Fibroblast of skin of right biceps (primary cell): ENCODE data around the gene C4A.
"Not testable (repeated sequence)": the region's sequence is repeated elsewhere in the genome, so short reads cannot be mapped to it uniquely, and the experiment has no call there.

Experiments used
- DNase-seq: peaks from one replicate; pipeline ENCODE4 v3.0.0-alpha.2; 2013

Gene C4A

DNA sequence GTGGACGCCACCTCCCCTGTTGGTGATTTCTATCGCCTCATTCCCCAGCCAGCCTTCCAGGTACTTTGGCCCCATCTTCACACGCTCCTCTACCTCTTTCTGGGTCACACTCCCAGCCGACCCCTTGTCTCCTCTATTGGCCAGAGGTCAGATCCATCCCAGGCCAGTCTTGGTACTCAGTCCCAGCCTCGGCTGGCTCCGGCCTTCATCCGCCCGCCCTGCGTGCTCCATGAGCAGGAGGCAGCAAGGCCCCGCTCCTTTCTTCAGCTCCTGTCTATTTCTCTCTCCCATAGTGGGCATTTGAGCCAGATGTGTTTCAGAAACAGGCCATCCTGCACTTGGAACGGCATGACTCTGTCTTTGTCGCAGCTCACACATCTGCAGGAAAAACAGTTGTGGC lies 20.2 kb upstream of the C4A start:
- no peak for DNase-seq

DNA sequence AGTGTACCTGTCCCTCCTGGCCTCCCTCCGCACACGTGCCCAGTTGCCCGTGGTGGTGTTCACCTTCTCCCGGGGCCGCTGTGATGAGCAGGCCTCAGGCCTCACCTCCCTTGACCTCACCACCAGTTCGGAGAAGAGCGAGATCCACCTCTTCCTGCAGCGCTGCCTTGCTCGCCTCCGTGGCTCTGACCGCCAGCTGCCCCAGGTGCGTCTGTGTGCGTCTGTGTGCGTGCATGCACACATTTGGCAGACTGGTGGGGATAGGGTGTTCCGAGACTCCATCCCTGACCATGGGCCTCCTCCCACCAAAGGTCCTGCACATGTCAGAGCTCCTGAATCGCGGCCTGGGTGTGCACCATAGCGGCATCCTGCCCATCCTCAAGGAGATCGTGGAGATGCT lies 17.9 kb upstream of the C4A start:
- DNase-seq, result no peak

DNA sequence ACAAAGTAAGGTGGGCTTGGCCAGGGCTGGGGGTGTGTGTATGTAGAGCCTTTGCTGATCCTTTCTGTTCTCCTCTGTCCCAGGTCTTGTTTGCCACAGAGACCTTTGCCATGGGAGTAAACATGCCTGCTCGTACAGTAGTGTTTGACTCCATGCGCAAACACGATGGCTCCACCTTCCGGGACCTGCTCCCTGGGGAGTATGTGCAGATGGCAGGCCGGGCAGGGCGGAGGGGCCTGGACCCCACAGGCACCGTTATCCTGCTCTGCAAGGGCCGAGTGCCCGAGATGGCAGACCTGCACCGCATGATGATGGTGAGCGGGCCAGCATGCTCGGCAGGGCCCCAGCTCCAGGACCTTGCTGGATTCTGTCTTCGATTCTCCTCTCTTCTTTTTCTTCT lies 16.2 kb upstream of the C4A start:
- DNase-seq, result no peak

DNA sequence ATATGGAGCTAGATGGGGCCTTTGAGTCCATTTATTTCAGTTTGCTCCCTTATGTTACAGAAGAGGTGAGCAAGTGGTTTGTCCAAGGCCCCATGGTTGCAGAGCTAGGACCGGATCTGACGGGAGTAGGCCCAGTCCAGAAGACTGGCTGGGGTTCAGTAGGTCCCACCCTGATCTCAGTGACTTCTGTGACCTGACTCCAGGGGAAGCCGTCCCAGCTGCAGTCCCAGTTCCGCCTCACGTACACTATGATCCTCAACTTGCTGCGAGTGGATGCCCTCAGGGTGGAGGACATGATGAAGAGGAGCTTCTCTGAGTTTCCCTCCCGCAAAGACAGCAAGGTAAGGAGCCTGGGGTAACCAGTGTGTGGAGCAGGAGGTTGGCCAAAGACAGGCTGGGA lies 15.4 kb upstream of the C4A start:
- no peak for DNase-seq

DNA sequence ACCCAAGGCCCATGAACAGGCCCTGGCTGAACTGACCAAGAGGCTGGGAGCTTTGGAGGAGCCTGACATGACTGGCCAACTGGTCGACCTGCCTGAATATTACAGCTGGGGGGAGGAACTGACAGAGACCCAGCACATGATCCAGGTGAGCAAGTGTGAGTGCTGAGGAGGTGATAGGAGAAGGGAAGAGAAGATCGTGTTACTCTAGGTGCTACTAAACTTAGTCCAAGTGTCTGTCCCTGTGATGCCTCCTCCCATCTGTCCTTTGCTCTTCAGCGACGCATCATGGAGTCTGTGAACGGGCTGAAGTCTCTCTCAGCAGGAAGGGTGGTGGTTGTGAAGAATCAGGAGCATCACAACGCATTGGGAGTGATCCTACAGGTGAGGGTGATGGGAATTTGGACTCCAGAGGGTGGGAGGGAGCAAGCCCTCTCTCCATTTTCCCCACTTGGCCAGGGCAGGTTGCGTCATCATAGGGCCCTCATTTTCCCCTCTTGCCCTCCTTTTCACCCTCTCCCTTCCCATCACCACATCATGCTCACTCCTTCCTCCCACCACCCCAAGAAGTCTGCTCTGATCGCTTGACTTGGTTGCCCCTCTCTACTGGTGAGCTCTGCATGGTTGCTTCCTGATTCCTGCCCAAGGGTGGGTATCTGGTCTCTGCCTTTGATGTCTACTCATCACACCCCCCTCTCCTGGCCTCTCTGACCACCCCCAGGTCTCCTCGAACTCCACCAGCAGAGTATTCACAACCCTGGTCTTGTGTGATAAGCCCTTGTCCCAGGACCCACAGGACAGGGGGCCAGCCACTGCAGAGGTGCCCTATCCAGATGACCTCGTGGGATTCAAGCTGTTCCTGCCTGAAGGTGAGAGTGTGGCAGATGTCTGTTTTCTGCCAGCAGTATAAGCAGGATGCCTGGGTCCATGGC lies 14.6 kb upstream of the C4A start:
- DNase-seq, result no peak

DNA sequence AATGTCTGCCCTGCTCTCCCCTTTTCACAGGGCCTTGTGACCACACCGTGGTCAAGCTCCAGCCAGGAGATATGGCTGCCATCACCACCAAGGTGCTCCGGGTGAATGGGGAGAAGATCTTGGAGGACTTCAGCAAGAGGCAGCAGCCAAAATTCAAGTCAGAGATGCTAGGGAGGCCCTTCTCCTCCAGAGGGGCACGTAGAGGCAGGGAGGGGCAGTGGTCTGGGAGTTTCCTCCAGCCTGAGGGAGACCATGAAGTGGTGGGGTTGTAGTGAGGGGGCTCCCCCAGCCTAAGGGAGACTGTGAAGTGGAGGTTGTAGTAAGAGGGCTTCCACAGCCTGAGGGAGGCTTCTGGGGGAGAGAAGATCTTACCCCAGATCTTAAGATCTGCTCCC lies 13.9 kb upstream of the C4A start:
- DNase-seq, result no peak

DNA sequence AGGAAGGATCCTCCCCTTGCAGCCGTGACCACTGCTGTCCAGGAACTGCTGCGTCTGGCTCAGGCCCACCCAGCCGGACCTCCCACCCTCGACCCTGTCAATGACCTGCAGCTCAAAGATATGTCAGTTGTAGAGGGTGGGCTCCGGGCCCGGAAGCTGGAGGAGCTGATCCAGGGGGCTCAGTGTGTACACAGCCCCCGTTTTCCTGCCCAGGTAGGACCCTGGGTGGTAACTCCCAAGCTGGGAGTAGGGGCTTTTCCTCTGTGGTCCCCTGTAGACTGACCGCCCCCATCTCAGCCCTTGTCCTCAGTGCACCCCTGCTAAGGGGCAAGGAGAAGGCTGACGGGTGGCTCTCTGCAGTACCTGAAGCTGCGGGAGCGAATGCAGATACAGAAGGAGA lies 13.5 kb upstream of the C4A start:
- DNase-seq, result no peak

DNA sequence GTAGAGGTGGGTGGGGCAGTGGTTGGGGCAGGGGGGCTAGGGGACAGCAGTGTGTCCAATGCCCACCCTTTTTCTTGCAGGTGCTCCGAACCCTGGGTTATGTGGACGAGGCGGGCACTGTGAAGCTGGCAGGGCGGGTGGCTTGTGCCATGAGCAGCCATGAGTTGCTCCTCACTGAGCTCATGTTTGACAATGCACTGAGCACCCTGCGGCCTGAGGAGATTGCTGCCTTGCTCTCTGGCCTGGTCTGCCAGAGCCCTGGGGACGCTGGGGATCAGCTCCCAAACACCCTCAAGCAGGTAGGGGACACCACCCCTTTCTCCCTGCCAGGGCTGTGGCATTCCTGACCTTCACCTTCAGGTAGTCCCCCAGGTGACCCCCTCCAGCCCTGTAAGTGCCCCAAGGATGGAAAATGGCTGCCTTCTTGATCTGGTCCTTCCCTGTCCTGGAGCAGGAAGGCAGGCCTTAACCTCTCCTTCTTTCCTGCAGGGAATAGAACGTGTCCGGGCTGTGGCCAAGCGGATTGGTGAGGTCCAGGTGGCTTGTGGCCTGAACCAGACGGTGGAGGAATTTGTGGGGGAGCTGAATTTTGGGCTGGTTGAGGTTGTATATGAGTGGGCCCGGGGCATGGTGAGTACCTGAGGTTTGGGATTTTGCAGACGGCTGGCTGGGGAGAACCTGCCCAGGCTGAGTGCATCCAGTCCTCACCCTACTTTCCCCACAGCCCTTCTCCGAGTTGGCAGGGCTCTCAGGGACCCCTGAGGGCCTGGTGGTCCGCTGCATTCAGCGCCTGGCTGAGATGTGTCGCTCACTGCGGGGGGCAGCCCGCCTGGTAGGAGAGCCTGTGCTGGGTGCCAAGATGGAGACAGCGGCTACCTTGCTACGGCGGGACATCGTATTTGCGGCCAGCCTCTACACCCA lies 12.8 kb upstream of the C4A start:
- no peak for DNase-seq

DNA sequence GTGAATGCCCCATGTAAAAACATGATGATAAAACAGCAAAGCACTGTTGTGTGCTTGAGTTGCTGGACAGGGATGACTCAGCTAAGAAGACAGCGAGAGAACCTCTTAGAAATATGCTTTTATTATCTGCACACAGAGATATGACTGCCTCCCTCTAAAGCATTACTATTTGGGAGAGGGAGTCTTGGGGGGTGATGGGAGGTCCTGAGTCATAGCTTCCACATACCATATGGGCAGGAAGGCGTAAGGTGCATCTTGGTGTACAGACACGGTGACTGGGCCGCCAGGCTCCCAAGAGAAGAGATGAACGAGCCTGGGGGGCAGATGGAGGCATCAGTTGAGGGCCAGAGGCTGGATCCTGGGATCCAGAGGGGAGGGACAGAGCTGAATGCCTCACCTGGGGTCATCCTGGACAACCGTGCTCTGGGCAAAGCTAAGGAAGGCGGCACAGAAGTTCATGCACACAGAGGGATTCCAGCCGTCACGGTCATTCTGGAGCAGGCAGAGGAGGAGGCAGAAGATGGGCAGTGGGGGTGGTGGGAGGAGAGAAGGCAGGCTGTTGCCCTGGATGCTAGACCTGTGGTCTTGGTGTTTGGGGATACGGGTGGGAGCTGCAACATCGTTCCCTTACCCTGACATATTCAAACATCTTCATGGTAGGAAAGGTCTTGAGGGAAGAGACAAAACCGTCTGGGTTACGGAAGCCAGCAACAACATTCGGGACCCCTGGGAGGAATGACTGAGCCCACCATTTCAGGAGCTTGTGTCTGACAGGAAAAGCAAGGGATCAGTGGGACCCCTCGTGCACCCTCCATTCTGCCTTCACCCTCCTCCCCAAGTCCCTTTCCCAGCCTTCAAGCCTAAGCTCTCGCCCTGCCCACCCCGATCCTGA lies 11.9 kb upstream of the C4A start:
- peak; percentile 49 for DNase-seq

DNA sequence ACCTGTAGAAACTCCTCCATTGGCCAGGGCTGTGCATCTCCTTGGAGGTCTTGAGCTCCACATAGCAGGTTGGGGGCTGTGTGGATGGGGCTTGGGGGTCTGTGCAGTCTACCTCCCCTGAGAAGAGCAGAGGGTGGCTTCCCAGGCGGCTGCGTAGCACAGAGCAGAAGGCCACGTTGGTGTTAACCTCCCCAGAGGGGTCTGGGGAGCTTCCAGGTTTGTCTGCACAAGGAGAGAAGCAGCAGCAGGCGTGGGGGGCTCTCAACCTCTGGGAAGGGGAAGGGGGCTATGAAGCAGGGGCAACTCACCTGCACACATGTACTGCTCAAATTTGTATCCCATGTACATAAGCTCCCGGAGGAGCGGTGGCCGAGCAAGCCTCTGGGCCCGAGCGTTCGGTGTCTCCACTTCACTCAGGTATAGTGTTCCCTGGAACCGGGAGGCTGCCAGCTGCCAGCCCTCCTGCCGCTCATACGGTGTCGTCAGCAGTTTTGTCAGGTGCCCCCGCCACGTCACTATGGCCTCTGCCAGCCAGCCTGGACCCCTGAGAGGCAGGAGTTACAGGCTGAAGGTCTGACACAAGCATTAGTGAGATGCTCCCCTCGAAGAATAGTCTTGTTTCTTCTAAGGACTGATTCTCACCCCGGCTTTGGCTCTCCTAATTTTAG lies 11.1 kb upstream of the C4A start:
- DNase-seq, result no peak

DNA sequence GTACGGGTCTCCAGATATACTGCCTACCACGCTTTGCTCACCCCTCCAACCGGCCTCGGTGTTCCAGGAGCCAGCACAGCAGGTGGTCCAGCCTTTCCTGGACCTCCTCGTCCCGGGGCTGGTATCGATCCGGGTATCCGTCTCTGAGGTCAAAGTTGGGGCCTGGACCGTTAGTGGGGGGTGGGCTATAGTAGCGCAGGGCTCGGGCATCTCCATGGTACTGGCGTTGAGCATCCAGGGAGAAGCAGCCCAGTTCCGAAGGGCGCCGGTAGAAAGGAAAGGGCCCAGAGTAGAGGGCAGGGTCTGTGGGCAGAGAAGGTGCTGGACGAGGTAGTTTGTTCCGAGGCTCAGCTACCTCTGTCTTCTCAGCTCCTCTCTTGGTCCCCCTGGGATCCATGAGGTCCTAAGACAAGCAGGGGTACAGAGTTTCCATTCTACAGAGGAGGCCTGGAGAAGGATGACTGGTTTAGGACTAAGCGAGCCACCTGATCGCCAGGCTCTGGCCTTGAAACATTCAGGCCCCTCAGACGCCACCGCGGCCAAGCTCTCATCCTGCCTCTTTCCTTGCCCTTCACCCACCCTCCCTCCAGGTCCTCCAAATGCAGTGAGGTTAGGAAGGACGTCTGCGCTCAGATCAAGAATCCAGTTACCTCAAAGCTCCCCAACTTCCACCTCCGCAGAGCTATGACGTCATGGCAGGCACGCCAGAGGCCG lies 10.4 kb upstream of the C4A start:
- no peak for DNase-seq

DNA sequence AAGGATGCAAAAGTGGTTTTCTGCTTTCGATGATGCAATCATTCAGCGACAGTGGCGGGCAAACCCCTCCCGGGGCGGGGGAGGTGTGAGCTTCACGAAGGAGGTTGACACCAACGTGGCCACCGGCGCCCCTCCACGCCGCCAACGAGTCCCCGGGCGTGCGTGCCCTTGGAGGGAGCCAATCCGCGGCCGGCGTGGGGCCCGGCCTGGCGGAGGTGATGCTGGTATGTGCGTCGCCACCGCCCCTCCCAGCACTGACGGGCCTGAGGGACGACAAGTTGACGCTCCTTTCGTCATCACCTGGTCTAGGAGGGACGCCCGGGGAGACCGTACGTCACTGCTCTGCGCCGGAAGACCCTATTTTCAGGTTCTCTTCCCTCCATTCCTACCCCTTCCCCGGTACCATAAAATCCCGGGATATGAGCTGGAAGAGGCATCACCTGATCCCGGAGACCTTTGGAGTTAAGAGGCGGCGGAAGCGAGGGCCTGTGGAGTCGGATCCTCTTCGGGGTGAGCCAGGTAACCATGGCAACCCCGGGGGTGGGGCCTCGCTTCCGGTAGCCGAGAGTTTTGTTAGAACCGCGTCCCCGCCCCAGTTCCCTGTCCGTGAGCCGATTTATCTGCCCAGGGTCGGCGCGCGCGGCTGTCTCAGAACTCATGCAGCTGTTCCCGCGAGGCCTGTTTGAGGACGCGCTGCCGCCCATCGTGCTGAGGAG lies 9.7 kb upstream of the C4A start, which contains the start of gene DXO:
DXO (minus strand) TSS at position 146 of the 716 bp plus-strand sequence. CDS start 463 bp downstream, outside the sequence.
- DNase-seq, result peak; percentile 99

DNA sequence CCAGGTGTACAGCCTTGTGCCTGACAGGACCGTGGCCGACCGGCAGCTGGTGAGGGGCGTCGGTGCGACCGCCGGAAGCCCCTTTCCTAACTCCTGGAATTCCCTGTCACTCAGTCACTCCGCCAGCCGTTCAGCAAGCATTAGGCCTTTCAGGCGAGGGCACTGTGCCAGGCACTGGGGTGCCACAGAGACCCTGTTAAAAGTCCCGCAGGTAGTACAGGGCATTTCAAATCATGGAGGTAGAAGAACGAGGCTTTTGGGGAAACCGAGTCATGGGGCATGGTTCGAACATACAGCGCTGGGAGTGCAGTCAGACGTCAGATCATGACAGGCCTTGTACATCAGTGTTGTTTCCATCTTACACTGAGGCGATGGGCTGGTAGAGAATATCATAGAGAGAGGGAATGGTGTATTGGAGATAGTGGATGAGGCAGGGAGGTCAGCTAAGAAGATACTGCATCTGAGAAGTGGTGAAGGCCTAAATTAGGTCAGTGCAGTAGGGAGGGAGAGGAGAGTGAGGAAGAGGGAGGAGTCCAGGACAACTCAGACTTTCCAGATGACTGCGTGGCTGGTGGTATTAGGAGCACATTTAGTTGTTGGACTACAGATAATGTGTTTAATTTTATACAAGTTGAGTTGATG lies 9.0 kb upstream of the C4A start:
- peak; percentile 46 for DNase-seq

DNA sequence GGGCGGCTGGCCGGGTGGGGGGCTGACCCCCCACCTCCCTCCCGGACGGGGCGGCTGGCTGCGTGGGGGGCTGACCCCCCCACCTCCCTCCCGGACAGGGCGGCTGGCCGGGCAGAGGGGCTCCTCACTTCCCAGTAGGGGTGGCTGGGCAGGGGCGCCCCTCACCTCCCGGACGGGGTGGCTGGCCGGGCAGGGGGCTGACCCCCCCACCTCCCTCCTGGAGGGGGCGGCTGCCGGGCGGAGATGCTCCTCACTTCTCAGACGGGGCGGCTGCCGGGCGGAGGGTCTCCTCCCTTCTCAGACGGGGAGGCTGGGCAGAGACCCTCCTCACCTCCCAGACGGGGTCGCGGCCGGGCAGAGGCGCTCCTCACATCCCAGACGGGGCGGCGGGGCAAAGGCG lies 5.8 kb upstream of the C4A start:
- DNase-seq, result not testable (repeated sequence)

DNA sequence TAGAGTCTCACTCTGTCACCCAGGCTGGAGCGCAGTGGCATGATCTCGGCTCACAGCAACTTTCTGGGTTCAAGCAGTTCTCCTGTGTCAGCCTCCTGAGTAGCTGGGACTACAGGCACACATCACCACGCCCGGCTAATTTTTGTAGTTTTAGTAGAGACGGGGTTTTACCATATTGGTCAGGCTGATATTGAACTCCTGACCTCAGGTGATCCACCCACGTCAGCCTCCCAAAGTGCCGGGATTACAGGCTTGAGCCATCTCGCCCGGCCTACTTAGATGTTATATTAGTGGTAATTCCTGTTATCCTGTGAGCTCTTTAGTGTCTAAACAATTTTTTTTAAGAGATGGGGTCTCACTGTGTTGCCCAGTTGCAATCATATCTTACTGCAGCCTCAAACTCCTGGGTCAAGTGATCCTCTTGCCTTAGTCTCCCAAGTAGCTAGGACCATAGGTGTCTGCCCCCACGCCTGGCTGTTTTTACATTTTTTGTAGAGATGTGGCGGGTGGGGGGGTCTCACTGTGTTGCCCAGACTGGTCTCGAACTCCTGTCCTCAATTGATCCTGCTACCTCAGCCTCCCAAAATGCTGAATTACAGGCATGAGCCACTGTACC lies 3.9 kb upstream of the C4A start:
- no peak for DNase-seq

DNA sequence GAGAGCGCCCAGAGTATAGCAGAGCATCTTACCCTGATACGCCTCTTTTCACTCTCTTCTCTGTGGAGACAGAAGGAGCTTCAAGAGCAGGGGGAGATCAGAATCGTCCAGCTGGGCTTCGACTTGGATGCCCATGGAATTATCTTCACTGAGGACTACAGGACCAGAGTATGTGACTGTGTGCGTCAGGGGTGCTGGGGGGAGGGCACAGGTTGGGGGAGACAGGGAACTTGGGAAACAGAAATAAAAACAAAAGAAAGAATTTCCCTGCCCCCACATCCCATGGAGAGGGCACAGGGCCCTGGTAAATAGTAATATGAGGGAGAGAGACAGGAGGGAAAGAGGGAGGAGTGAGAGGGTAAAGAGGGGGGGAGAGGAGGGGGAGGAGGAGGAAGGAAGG lies 3.0 kb upstream of the C4A start:
- no peak for DNase-seq

DNA sequence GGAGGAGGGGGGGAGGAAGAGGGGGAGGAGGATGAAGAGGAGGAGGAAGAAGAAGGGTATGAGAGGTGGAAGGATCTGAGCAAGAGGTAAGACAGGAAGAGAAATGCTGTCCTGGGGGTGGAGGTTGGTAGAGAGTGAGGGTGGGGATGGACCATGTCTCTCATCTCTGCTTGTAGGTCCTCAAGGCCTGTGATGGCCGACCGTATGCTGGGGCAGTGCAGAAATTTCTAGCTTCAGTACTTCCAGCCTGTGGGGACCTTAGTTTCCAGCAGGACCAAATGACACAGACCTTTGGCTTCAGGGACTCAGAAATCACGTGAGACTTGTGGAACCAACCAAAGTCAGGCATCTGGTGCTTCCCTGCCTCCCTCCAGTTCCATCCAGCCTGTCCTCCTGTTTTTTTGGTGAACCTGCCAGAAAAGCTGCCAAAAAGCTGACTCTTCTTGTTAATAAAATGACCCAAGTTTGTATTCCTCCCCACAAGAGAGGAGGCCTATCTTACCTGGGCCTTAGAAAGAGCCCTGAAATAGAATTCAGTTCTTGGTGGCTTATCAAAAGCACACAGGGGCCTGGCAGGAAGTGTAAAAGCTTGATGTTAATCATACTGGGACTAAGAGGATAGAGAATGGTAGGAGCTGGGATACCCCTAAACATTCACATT lies 2.5 kb upstream of the C4A start:
- DNase-seq, result no peak

DNA sequence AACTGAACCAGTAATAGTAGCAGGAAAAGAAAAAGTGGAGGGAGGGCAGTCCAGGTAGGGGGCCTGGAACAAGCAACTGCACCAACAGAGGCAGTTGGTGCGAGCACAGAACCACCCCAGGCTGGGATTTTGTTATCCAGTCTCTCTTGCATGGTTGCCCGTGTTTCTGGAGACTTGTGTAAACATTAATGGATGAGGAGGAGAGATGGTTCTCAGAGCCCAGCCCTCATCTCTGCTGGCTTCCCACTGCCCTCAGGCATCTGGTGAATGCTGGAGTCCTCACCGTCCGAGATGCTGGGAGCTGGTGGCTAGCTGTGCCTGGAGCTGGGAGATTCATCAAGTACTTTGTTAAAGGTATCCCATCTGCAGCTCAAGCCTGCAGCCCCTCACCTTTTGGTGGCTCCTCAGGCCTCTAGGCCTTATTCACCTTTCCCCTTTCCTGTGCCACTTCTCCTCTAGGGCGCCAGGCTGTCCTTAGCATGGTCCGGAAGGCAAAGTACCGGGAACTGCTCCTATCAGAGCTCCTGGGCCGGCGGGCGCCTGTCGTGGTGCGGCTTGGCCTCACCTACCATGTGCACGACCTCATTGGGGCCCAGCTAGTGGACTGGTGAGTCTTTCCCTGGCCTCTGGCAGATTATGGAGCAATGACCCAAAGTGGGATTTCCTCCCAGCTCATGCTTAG lies 1.5 kb upstream of the C4A start:
- not testable (repeated sequence) for DNase-seq

DNA sequence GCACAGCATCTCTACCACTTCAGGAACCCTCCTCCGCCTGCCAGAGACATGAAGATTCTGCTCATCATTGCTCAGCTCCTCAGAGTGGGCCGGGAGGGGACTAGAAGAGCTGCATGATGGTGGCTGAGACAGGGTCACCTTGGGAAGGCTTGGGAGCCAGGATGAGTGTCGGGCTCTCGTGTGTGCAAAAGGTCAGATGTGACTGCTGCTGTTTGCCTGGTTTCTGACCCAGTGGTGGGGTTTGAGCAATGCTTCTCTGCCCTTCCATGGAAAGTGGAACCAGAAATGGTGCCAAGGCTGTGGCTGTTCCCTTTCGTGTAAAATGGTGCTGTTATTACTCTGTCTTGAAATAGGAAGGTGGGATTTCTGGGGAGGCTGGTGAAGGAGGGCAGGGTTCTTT lies 859 bp upstream of the C4A start:
- not testable (repeated sequence) for DNase-seq
